Stimulated activated CD8-positive, alpha-beta memory T cell treated with anti-CD3 and anti-CD28 coated beads, Interleukin-12 subunit alpha, Interleukin-12 subunit beta, amount 100 ng/mL, for 24 hours (primary cell): ENCODE results near the gene CLDN9.
A peak's percentile ranks its signal among the peaks of the same experiment; 100 is the strongest.

ENCODE experiments used
- DNase-seq: peaks from one replicate; pipeline ENCODE4 v3.0.0-alpha.2; 2020; ENCODE audit errors: extremely low read depth

Gene CLDN9

DNA sequence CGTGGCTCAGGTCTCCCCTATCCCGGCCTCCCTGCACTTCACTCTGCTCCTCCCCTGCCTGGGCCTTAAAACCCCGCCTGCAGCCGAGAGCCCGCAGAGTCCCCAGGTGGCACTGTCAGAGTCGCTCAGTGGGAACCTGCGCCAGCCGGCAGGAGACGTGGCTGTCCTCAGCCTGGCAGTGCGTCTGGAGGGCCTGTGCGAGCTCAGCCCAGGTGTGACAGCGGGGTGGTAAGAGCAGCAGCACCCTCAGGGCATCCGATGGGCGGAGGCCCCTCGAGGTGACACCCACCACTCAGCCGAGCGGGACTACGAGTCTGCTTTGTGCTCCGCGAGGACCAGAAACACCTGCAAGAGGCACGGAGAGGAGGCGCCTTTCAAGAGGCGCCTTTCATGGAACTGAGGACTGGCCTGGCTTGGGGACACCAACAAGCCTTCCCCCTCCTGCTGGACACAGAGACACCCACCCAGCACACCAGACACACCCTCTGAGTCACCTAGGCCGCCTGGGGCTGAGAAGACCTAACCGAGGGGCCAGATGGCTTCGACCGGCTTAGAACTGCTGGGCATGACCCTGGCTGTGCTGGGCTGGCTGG, at the start of gene CLDN9:
Gene CLDN9, plus strand, starts transcription at position 96 of the 593 bp plus-strand sequence. Its CDS starts 440 bp downstream, at position 536.
- no peak for DNase-seq

GRCh38 chr16:2963074-2963722, 49.5 kb upstream of the CLDN9 start:
- DNase-seq, result no peak

GRCh38 chr16:2963723-2964474, 48.8 kb upstream of the CLDN9 start, which contains the start of gene KREMEN2:
Gene KREMEN2 (plus strand): TSS chr16:2964275. CDS start chr16:2964521, 246 bp downstream.
- DNase-seq, result no peak

DNA sequence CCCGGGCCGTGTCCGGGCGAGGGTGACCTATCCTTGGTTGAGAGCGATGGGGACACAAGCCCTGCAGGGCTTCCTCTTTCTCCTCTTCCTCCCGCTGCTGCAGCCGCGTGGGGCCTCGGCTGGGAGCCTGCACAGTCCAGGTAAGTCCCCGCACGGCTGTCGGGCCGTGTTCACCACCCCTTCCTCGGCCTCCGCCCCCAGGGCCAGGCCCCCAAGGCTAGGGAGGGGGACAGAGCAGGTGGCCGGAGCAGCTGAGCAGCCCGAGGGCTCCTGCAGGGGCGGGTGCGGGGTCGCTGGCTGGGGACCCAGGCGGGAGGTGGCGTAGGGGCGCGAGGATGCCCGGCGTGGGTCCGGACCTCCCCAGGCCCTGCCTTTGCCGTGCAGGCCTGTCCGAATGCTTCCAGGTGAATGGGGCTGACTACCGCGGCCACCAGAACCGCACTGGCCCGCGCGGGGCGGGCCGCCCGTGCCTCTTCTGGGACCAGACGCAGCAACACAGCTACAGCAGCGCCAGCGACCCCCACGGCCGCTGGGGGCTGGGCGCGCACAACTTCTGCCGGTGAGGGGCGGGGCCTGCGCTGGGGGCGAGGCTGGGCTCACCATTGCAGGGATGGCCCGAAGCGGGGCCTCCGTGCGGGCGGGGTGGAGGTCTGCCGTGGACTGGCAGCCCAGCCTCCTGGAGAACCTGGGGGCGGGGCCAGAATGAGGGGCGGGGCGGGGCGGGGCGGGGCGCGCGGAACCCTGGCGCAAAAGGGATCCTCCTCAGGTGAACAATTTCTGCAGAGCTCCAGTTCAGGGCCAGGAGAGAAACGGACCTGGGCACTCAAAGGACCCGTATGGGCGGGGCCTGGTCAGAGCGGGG, 48.0 kb upstream of the CLDN9 start:
- DNase-seq, result no peak

GRCh38 chr16:2966043-2966807, 46.5 kb upstream of the CLDN9 start:
- DNase-seq, result no peak

DNA sequence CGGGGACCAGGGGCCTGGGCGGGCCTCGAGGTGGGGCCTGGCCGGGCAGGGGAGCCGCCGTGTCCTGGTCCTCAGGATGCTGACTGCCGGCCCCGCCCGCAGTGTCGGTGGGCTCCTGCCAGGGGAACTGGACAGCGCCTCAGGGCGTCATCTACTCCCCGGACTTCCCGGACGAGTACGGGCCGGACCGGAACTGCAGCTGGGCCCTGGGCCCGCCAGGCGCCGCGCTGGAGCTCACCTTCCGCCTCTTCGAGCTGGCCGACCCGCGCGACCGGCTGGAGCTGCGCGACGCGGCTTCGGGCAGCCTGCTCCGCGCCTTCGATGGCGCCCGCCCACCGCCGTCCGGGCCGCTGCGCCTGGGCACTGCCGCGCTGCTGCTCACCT, 45.9 kb upstream of the CLDN9 start:
- no peak for DNase-seq

GRCh38 chr16:2967211-2967631, 45.5 kb upstream of the CLDN9 start:
- no peak for DNase-seq

GRCh38 chr16:2967721-2968161, 45.0 kb upstream of the CLDN9 start:
- DNase-seq, result no peak

DNA sequence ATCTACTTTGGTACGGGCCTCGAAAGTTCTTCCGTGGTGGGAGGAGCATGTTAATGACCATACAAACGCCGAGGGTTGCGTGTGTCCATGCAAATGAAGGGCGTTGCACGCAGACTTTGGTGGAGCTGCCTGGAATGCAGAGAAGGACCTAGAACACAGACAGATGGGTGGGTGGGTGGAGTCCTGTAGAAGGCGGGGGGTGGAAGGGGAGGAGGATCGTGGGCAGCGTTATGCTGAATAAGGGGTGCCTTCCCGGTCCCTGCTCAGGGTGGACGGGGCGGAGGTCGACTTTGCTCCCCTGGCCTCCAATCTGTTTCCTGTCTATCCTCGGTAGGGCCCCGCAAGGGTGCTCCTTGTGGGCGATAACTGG, 44.4 kb upstream of the CLDN9 start:
- DNase-seq, result no peak

- DNase-seq, result peak; percentile 49
Measured at GRCh38 chr16:2968738-2969544, 43.8 kb upstream of the CLDN9 start, which contains the start of gene PAQR4. Gene PAQR4 (plus strand): TSS chr16:2969348. CDS start chr16:2969675, 327 bp downstream.

DNA sequence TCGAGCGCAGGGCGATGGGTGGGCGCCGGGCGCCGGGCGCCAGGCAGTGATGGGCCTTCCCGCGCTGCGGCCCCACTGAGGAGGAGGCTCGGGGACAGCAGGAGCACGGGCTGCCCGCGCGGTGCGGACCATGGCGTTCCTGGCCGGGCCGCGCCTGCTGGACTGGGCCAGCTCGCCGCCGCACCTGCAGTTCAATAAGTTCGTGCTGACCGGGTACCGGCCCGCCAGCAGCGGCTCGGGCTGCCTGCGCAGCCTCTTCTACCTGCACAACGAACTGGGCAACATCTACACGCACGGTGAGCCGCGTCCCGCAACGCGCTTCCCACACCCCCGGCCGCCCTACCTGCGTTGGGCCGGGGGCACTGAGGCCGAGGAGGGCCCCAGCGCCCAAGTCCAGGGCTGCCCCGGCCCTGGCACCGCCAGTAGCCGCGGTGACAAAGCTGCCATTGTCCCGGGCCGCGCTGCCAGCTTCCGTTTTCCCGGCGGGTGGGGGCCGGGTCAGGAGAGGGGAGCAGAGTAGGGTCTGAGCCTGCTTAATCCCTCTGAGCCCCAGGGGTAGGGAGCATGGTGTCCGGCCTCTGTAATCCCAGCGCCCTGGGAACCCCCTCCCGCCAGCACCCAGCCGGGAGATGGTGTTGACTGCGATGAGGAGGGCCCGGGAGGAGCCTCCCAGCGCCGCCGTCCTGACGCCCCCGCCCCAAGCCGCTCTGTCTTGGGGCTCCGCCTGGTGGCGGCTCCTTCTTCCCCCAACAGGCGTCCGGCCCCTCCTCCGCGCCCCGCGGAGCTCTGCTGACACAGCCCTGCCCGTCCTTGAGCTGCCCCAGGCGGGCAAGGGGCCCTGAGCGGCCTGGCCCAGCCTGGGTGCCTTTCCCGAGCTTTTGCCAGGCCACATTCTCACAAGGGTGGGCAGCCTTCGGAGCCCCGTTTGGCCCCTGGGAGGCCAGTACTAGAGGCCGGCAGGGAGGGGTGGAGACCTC, 42.9 kb upstream of the CLDN9 start:
- DNase-seq, result peak; percentile 49

GRCh38 chr16:2970563-2970962, 42.2 kb upstream of the CLDN9 start:
- DNase-seq, result no peak

DNA sequence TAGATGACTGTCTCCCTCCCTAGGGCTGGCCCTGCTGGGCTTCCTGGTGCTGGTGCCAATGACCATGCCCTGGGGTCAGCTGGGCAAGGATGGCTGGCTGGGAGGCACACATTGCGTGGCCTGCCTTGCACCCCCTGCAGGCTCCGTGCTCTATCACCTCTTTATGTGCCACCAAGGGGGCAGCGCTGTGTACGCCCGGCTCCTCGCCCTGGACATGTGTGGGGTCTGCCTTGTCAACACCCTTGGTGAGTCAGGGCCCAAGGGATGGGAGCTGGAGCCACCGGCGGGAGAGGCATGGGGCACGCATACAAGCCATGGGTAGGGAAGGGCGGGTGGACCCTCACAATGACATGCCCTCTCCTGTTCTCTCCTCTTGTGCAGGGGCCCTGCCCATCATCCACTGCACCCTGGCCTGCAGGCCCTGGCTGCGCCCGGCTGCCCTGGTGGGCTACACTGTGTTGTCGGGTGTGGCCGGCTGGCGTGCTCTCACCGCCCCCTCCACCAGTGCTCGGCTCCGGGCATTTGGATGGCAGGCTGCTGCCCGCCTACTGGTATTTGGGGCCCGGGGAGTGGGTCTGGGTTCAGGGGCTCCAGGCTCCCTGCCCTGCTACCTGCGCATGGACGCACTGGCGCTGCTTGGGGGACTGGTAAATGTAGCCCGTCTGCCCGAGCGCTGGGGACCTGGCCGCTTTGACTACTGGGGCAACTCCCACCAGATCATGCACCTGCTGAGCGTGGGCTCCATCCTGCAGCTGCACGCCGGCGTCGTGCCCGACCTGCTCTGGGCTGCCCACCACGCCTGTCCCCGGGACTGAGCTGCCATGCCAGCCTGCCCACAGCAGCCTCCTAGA, 41.4 kb upstream of the CLDN9 start:
- DNase-seq, result no peak

DNA sequence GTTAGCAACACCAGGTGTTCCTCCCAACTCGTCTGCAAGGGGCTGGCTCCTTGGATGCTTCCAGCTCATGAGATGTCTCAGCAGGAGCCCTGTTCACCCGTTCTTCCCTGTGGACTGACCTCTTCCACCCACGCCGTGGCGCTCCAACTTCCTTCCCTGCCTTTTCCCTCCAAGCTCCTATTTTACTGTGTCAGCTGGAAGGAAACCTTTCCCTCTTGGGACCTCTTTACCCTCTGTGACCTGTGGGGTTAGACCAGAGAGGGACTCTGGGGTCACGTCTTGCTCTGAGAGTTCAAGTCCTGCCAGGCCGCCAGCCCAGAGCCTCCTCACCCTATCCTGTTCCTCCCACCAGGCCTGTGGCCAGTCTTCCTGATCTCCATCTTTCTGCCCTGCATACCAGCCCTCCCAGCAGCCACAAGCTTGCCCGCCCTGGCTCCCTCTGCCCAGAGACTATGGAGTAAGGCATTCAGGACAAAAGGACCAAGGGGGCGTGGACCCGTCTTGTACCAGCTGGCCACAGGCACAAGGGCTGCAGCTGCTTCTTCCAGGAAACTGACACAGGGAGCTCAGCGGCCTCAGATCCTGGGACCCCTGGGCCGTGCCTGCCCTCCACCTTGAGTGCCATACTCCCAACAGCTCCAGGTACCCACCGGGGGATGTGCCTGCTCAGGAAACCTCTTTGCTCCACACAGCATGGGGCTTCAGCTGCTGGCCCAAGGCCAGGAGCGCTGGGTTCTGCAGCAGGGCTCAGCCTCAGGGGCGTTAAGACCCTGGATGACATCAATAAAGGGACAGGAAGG, 40.5 kb upstream of the CLDN9 start:
- DNase-seq, result no peak

- DNase-seq, result no peak
Measured at GRCh38 chr16:2973093-2973492, 39.6 kb upstream of the CLDN9 start.

GRCh38 chr16:2973605-2974318, 39.0 kb upstream of the CLDN9 start:
- no peak for DNase-seq
